ENCODE data around the gene MIER1.
"Not testable (repeated sequence)": the region's sequence is repeated elsewhere in the genome, so short reads cannot be mapped to it uniquely, and the experiment has no call there.

Gene MIER1

GRCh38 chr1:66924756-66925557 is at the start of gene MIER1, which contains the start of gene DNAI4:
TSS of gene MIER1 (plus strand) at chr1:66924990. CDS start at chr1:66925029, 39 bp downstream.
TSS of gene DNAI4 (minus strand) at chr1:66924856. CDS start at chr1:66924831, 25 bp downstream.
- peak within 1 kb of the TSS; percentile 83 for H3K4me3 ChIP-seq (ENCODE audit: low read length)
- peak; percentile 9 for TF ChIP-seq CTCF (conservative IDR thresholded peaks at IDR 0.05; ENCODE audit: low read depth, low read length)
- peak; percentile 93 for DNase-seq (ENCODE audit: low read depth)

GRCh38 chr1:66876664-66877063 is 48.1 kb upstream of the MIER1 start:
- DNase-seq (ENCODE audit: low read depth), result no peak
- TF ChIP-seq CTCF (conservative IDR thresholded peaks at IDR 0.05; ENCODE audit: low read depth, low read length), result no peak
- H3K4me3 ChIP-seq (ENCODE audit: low read length), result no peak overlapping the region

- no peak overlapping the region for H3K4me3 ChIP-seq (ENCODE audit: low read length)
- DNase-seq (ENCODE audit: low read depth), result no peak
- TF ChIP-seq CTCF (conservative IDR thresholded peaks at IDR 0.05; ENCODE audit: low read depth, low read length), result no peak
Observed at GRCh38 chr1:66889030-66889429, 35.8 kb upstream of the MIER1 start.

- H3K4me3 ChIP-seq (ENCODE audit: low read length), result no peak overlapping the region
- no peak for DNase-seq (ENCODE audit: low read depth)
- TF ChIP-seq CTCF (conservative IDR thresholded peaks at IDR 0.05; ENCODE audit: low read depth, low read length), result no peak
Observed at GRCh38 chr1:66890621-66891020, 34.2 kb upstream of the MIER1 start.

GRCh38 chr1:66893712-66894111 is 31.1 kb upstream of the MIER1 start:
- H3K4me3 ChIP-seq (ENCODE audit: low read length), result no peak overlapping the region
- no peak for DNase-seq (ENCODE audit: low read depth)
- TF ChIP-seq CTCF (conservative IDR thresholded peaks at IDR 0.05; ENCODE audit: low read depth, low read length), result no peak

- not testable (repeated sequence) for DNase-seq (ENCODE audit: low read depth); H3K4me3 ChIP-seq (ENCODE audit: low read length)
Observed at GRCh38 chr1:66915203-66915602, 9.6 kb upstream of the MIER1 start.

- DNase-seq (ENCODE audit: low read depth), result no peak
- no peak for TF ChIP-seq CTCF (conservative IDR thresholded peaks at IDR 0.05; ENCODE audit: low read depth, low read length)
- H3K4me3 ChIP-seq (ENCODE audit: low read length), result no peak overlapping the region
Observed at GRCh38 chr1:66916320-66916719, 8.5 kb upstream of the MIER1 start.
